GM12891 (cell line): Measurements from ENCODE around the gene CPN1.
"Not testable (repeated sequence)": the region's sequence is repeated elsewhere in the genome, so short reads cannot be mapped to it uniquely, and the experiment has no call there.

Source experiments
- DNase-seq: peaks from one replicate; pipeline ENCODE4 v3.0.0; 2011; ENCODE audit warnings: low spot score; ENCODE audit not compliant: insufficient read length
- FAIRE-seq: peaks from 2 replicates; lab custom pipeline; 2011; peaks lifted over from hg19 to GRCh38; lab: Jason Lieb, UNC
- PAX5 ChIP-seq: IDR thresholded peaks from 2 replicates; pipeline ENCODE4 v1.6.1; 2011; ENCODE audit warnings: low read length, moderate library complexity, mild to moderate bottlenecking; ENCODE audit not compliant: insufficient read depth, severe bottlenecking
- POLR2A ChIP-seq: IDR thresholded peaks from 2 replicates; pipeline ENCODE4 v1.6.1; 2011; ENCODE audit warnings: low read depth, low read length, control low read depth
- POLR2AphosphoS5 ChIP-seq: IDR thresholded peaks from 2 replicates; pipeline ENCODE4 v1.6.1; 2011; ENCODE audit warnings: low read depth, low read length, control low read depth
- POU2F2 ChIP-seq: IDR thresholded peaks from 2 replicates; pipeline ENCODE4 v1.6.1; 2011; ENCODE audit warnings: low read depth, mild to moderate bottlenecking, control low read depth, low read length, moderate library complexity
- SPI1 ChIP-seq: IDR thresholded peaks from 2 replicates; pipeline ENCODE4 v1.6.1; 2011; ENCODE audit warnings: low read depth, low read length, control low read depth
- TAF1 ChIP-seq: IDR thresholded peaks from 2 replicates; pipeline ENCODE4 v1.6.1; 2011; ENCODE audit warnings: low read depth, low read length, control low read depth

CPN1 gene

GRCh38 chr10:100024748-100025147 lies 56.9 kb downstream of the CPN1 start:
- no peak for TF ChIP-seq SPI1
- no peak for TF ChIP-seq TAF1
- no peak for TF ChIP-seq POU2F2
- TF ChIP-seq POLR2AphosphoS5, result no peak
- no peak for TF ChIP-seq PAX5
- no peak for TF ChIP-seq POLR2A

DNA sequence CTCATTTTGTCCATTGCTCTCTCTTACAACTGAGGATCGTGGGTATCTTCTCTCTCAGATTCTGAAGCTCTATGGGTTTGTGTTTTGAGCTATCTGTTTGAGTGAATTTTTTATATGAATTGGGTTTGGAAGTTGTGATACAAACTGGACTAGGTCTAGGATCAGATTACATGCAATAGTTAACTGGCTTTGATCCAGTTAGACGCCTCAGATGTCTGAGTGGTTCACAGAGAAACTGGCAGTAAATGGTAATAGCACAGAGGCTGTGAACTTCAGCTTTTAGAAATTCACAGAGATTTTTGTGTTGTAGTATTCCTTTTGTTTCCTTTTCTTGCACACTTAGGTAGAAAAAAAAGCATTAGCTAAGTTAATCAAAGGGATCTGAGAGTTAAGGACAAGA lies 59.3 kb downstream of the CPN1 start:
- FAIRE-seq (no peak), DNase-seq (no peak)

More at GRCh38 chr10:100024748-100025147, 56.9 kb downstream of the CPN1 start:
- no peak for DNase-seq
- FAIRE-seq, result no peak

DNA sequence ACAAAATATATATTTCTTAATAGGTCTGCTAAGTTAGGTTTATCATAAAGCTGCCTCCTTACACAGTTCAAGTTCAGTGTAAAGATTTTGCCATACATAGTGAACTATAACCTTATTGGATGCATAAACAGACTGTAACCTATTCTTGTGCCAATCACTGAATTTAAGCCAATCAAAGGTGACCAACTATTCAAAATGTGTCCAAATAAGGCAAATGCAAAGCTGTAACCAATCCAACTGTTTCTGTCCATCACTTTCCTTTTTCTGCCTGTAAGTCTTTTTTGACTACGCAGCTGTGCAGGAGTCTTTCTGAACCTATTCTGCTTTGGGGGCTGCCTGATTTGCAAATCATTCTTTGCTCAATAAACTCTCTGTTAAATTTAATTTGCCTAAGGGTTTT lies 60.3 kb downstream of the CPN1 start:
- TF ChIP-seq POLR2AphosphoS5 (no peak), PAX5 (no peak), POU2F2 (no peak), SPI1 (no peak), POLR2A (no peak), TAF1 (no peak)
- FAIRE-seq, result peak; percentile 33

More for the DNA sequence above, 59.3 kb downstream of the CPN1 start:
- no peak for TF ChIP-seq TAF1
- TF ChIP-seq PAX5, result no peak
- no peak for TF ChIP-seq POLR2AphosphoS5
- no peak for TF ChIP-seq SPI1
- TF ChIP-seq POU2F2, result no peak
- TF ChIP-seq POLR2A, result no peak

GRCh38 chr10:100020886-100021253 lies 60.8 kb downstream of the CPN1 start:
- no peak for DNase-seq
- no peak for FAIRE-seq

More for the DNA sequence above, 60.3 kb downstream of the CPN1 start:
- DNase-seq, result no peak

GRCh38 chr10:100020142-100020885 lies 61.4 kb downstream of the CPN1 start:
- peak; percentile 49 for DNase-seq
- FAIRE-seq, result peak; percentile 97

More at GRCh38 chr10:100020886-100021253, 60.8 kb downstream of the CPN1 start:
- TF ChIP-seq SPI1 (no peak), PAX5 (no peak), POLR2A (no peak), TAF1 (no peak), POLR2AphosphoS5 (no peak), POU2F2 (no peak)

GRCh38 chr10:100019787-100020141 lies 61.9 kb downstream of the CPN1 start:
- TF ChIP-seq PAX5, result no peak
- TF ChIP-seq TAF1, result no peak
- no peak for TF ChIP-seq SPI1
- TF ChIP-seq POLR2AphosphoS5, result no peak
- TF ChIP-seq POU2F2, result no peak
- no peak for TF ChIP-seq POLR2A
- FAIRE-seq (no peak), DNase-seq (no peak)

More at GRCh38 chr10:100020142-100020885, 61.4 kb downstream of the CPN1 start:
- TF ChIP-seq POLR2A, result peak; percentile 42; the same call in 1 of the 2 replicates
- TF ChIP-seq SPI1, result no peak
- TF ChIP-seq POU2F2, result peak; percentile 44; the same call in 1 of the 2 replicates
- TF ChIP-seq TAF1, result no peak

DNA sequence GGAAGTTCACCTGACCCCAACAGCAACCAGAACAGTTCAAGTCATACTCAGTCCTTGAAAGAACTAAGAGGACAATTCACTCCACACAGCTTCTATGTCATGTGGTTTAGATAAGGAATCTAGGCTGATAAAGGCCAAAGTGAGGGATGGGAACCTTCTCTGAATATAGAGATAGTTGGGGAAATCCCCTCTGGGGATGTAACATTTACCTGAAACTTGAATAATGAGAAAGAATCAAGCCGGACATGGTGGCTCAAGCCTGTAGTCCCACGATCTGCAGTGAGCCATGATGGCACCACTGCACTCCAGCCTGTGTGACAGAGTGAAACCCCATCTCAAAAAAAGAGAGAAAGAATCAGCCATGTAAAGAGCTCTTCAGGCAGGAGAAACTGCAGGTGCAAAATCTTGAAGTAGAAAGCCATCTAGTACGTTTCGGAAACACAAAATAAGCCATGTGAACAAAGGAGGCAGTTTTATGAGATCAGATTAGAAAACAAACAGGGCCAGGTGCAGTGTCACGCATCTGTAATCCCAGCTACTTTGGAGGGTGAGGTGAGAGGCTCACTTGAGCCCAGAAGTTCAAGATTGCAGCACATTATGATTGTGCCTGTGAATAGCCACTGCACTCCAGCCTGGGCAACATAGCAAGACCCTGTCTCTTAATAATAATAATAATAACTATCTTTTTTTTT lies 67.5 kb downstream of the CPN1 start:
- FAIRE-seq, result peak; percentile 92
- TF ChIP-seq POLR2A (no peak), SPI1 (0 out of 2 replicates have a peak, but pooled peaks have one; percentile 20), POLR2AphosphoS5 (no peak), PAX5 (peak; percentile 28), POU2F2 (peak; percentile 88), TAF1 (no peak)
- peak; percentile 25 for DNase-seq

GRCh38 chr10:100013621-100014020 lies 68.0 kb downstream of the CPN1 start:
- no peak for FAIRE-seq
- no peak for DNase-seq
- TF ChIP-seq POLR2A (no peak), PAX5 (no peak), POU2F2 (no peak), POLR2AphosphoS5 (no peak), SPI1 (no peak)

GRCh38 chr10:100011906-100012305 lies 69.8 kb downstream of the CPN1 start:
- not testable (repeated sequence) for FAIRE-seq, DNase-seq

DNA sequence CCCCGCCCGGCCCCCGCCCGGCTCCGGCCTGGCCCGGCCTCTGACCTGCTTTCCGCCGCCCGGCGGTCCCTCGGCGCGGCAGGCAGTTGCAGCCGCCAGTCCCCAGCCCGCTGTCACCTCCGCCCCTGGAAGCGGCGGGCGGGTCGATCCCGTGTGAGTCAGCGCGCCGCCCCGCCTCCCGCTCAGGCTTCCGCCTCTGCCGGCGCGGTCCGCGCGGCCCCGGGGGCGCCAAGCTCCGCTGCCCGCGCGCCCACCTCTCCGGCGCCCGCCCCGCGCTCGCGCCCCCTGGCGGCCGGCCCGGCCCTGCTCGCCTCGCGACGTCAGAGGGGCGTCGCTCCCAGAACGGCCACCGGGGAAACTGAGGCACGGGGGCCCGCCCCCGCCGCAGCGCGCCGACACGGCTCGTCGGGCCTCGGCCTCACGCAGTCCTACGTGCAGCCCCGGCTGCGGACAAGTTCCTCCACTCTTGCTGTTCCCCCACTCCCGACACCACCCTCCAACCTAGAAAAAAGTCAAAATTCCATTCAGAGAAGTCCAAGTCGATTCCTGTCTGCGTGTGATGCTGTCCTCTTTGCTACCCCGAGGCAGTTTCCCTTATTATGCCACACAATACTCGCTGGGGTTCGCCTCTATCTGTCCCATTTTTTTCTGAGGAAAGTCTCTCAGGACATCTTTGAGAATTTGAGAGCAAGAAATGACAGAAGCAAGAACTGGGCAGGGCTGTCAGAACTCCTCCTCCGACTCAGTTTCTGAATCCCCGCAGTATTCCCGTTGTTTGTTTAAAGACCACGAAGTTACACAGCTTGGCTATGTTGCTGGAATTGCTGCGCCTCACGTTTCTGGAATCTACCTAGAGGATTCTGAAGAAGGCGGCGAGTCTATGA lies 71.6 kb downstream of the CPN1 start, which contains the start of gene DNMBP:
TSS of gene DNMBP (minus strand) at position 155 of the 884 bp plus-strand sequence. CDS start 37,823 bp downstream, outside the sequence.
- TF ChIP-seq TAF1 (no peak), PAX5 (peak; percentile 96), POLR2A (no peak), SPI1 (0 out of 2 replicates have a peak, but pooled peaks have one; percentile 3), POLR2AphosphoS5 (no peak), POU2F2 (no peak)
- DNase-seq (peak; percentile 82), FAIRE-seq (peak; percentile 78)
